Transverse colon (tissue), 4 donors: ENCODE results near the gene SEC61G. TPM values are rescaled to one million over a fixed set of nuclear protein-coding genes. Genes with fewer than 3 reads are reported as not detected.

ENCODE experiments used
- DNase-seq: peaks from one replicate; pipeline ENCODE4 v3.0.0-alpha.2; 2019
- H3K27ac ChIP-seq, 4 donors: fragments of 200-600 bp; sonication (generic); 2 replicates each; pipeline ENCODE4 v1.5.1; 2016 to 2018; ENCODE audit warnings: inconsistent platforms in 4 of 4
- H3K27me3 ChIP-seq: fragments of 200-600 bp; sonication (generic); 2 replicates; pipeline ENCODE4 v1.5.1; 2017; ENCODE audit warnings: inconsistent platforms
- H3K36me3 ChIP-seq, 4 donors: fragments of 200-600 bp; sonication (generic); 2 replicates each; pipeline ENCODE4 v1.5.1; 2017 to 2019; ENCODE audit warnings: inconsistent platforms in 4 of 4
- H3K4me1 ChIP-seq, 4 donors: fragments of 200-600 bp; sonication (generic); 2 replicates each; pipeline ENCODE4 v1.5.1; 2017 to 2020; ENCODE audit warnings: inconsistent platforms in 4 of 4
- H3K4me3 ChIP-seq, 4 donors: fragments of 200-600 bp; sonication (generic); 1 replicate in 1 of 4; 2 replicates in 3 of 4; pipeline versions ENCODE4 v1.5.1 to v1.6.1; 2017 to 2019; ENCODE audit warnings: inconsistent platforms in 4 of 4
- H3K9me3 ChIP-seq, 2 donors: fragments of 200-600 bp; sonication (generic); 2 replicates each; pipeline ENCODE4 v1.5.1; 2017 to 2019; ENCODE audit warnings: inconsistent platforms in 2 of 2
- CTCF ChIP-seq, 5 experiments: fragments of 200-600 bp in 3 of 5; fragments of 450-650 bp in 2 of 5; sonication (generic) in 3 of 5; IDR thresholded peaks; 1 replicate in 2 of 5; 2 replicates in 3 of 5; pipeline ENCODE4 v1.5.1; 2016 to 2017; ENCODE audit warnings: antibody characterized with exemption in 5 of 5, inconsistent platforms in 3 of 5, mild to moderate bottlenecking in 2 of 5, moderate library complexity in 1 of 5
- EP300 ChIP-seq: sonication (generic); formaldehyde crosslinking; IDR thresholded peaks from one replicate; pipeline ENCODE4 v1.6.1; 2017; ENCODE audit warnings: antibody characterized with exemption, low read depth
- POLR2A ChIP-seq: fragments of 450-650 bp; IDR thresholded peaks from one replicate; pipeline ENCODE4 v1.6.1; 2016; ENCODE audit warnings: antibody characterized with exemption, mild to moderate bottlenecking, moderate library complexity
- POLR2AphosphoS5 ChIP-seq, 3 donors: sonication (generic); formaldehyde crosslinking; IDR thresholded peaks; one replicate each; pipeline ENCODE4 v1.6.1; 2016; ENCODE audit warnings: antibody characterized with exemption in 3 of 3
- WGBS, 2 donors: methylation state at CpG; one replicate each; pipeline ENCODE4 v1.1.5; 2018; ENCODE audit warnings: low coverage in 1 of 2; 5-methylcytosine and 5-hydroxymethylcytosine counted together
- in situ Hi-C, 4 donors: fragments of 200-750 bp; cut with MboI; loops; one replicate each; pipeline versions ENCODE4 v1.15.0 to v1.15.1; 2017; ENCODE audit warnings: low sequenced_read_pairs in 3 of 4, low pct_ligation_motif_present in 1 of 4, low pct_unique_long_range_greater_than_20kb in 1 of 4
- intact Hi-C: fragments of 100-400 bp; cut with DNase I; formaldehyde crosslinking; loops from one replicate; pipeline ENCODE4 v1.15.1; 2023; ENCODE audit warnings: low total_unique reads
- total RNA-seq, 4 donors: library from RNA; depleted of rRNA; stranded (reverse); fragments of >200 nt; gene quantifications; one replicate each; pipeline ENCODE4 v1.1.0, GENCODE V29; 2016

Gene SEC61G
- total RNA-seq: 100 to 1,000 TPM in 2 of 4 donors, 10 to 100 TPM in 2; 33.6 to 247 (median 134) TPM

- 0% methylated on average over 38 of the region's 72 CpGs; no CpG with 5 or more reads in 1 of the 2 donors for WGBS, 2 donors
- Histone ChIP-seq H3K27ac (peak within 1 kb of the TSS; percentile 86 to 91 (median 90)), H3K9me3 (no peaks in the 10 kb centered on the region), H3K36me3 (peaks cover 0 to 17% (median 7%) of the 10 kb centered on the region in 4 donors), H3K4me3 (peak within 1 kb of the TSS; percentile 68 to 97 (median 94)), H3K27me3 (no peaks in the 10 kb centered on the region), H3K4me1 (peaks cover 6 to 35% (median 31%) of the 10 kb centered on the region in 4 donors)
- TF ChIP-seq EP300 (no peak), POLR2AphosphoS5 (IDR thresholded peaks at IDR 0.05) (peak; percentile 92 to 96 (median 95)), POLR2A (peak; percentile 89), CTCF (IDR thresholded peaks at IDR 0.05) (peak in 1 of 5 experiments; percentile 8)
- DNase-seq: peak; percentile 98
- in situ Hi-C loops: loop anchor here in 2 of 4 donors (25.0 kb wide), 1 partner anchor 653 kb away; no protein-coding TSS in a partner anchor
- intact Hi-C loops: no loop called here
Observed at GRCh38 chr7:54758702-54759592, at the start of gene SEC61G. Gene SEC61G (minus strand): TSS chr7:54759211. CDS start chr7:54757588, 1,623 bp downstream.

GRCh38 chr7:54802841-54803240 is 43.8 kb upstream of the SEC61G start:
- H3K4me1 ChIP-seq: no peaks in the 10 kb centered on the region
- TF ChIP-seq POLR2AphosphoS5 (IDR thresholded peaks at IDR 0.05) (no peak), POLR2A (no peak), CTCF (IDR thresholded peaks at IDR 0.05) (no peak), EP300 (no peak)
- no peaks in the 10 kb centered on the region for H3K36me3 ChIP-seq
- 60 to 76% methylated on average over 3 to 4 of the region's 4 CpGs for WGBS, 2 donors
- in situ Hi-C loops: no loop called here
- DNase-seq: no peak
- no peak overlapping the region for H3K4me3 ChIP-seq
- no peaks in the 10 kb centered on the region for H3K9me3 ChIP-seq
- H3K27me3 ChIP-seq: no peaks in the 10 kb centered on the region
- H3K27ac ChIP-seq: no peak overlapping the region
- intact Hi-C loops: no loop called here

GRCh38 chr7:54802114-54802513 is 43.1 kb upstream of the SEC61G start:
- in situ Hi-C loops: no loop called here
- Histone ChIP-seq H3K4me1 (no peaks in the 10 kb centered on the region), H3K9me3 (no peaks in the 10 kb centered on the region), H3K4me3 (no peak overlapping the region), H3K36me3 (no peaks in the 10 kb centered on the region), H3K27ac (no peak overlapping the region), H3K27me3 (no peaks in the 10 kb centered on the region)
- no peak for DNase-seq
- no peak for TF ChIP-seq CTCF (IDR thresholded peaks at IDR 0.05)
- intact Hi-C loops: no loop called here
- 55 to 61% methylated on average over 6 to 11 of the region's 11 CpGs for WGBS, 2 donors

DNA sequence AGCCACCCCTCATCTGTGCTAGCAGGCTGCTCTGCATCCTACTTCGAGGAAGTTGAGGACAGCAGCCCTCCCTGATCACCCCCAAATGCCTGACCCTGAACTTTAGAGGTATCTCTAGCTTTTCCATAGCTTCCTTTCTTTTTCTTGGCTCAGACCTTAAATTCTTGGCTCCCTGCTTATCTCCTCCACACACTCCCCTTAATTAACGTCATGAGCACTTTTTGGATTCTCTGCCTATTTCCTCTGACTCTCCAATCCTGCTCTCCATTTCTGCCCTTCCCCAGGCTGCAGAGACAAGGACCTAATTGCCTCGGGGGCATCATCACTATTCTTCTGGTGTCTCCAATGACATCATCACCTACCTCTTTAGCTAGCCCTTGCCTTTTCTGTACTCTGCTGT is 40.8 kb upstream of the SEC61G start:
- Histone ChIP-seq H3K36me3 (no peaks in the 10 kb centered on the region), H3K4me3 (no peak overlapping the region), H3K27me3 (no peaks in the 10 kb centered on the region), H3K9me3 (no peaks in the 10 kb centered on the region), H3K4me1 (no peaks in the 10 kb centered on the region), H3K27ac (no peak overlapping the region)
- 52 to 58% methylated on average over 3 of the region's 3 CpGs for WGBS, 2 donors
- intact Hi-C loops (no loop called here), in situ Hi-C loops (loop anchor here in 3 of 4 donors (25.0 kb wide), 1 partner anchor 213 kb away; the partner anchor contains the start of gene EGFR (in 3 of the 3))
- TF ChIP-seq POLR2AphosphoS5 (IDR thresholded peaks at IDR 0.05) (no peak), EP300 (no peak), POLR2A (no peak), CTCF (IDR thresholded peaks at IDR 0.05) (no peak)
- DNase-seq: no peak
